ENCODE results near the gene BRCA1. TPM values are rescaled to one million over a fixed set of nuclear protein-coding genes. Genes with fewer than 3 reads are reported as not detected.

The BRCA1 gene
- total RNA-seq, 4 donors from 2014 or later, result 4.5 to 7.6 (median 5.8) TPM

DNA sequence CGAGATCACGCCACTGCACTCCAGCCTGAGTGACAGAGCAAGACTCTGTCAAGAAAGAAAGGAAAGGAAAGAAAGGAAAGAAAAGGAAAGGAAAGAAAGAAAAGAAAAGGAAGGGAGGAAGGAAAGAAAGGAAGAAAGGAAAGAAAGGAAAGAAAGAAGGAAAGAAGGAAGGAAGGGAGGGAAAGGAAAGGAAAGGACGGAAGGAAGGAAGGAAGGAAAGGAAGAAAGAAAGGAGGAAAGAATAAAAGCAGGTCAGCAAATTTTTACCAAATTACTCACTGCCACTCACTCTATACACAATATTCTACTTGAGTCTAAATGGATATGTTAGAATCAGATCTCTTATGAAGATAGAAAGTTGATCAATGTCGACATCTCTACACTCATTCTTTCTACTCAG, 50.3 kb downstream of the BRCA1 start:
- H3K4me3 ChIP-seq (ENCODE audit: low read depth, poor library complexity, severe bottlenecking), result no peak overlapping the region
- 93 to 97% methylated on average over 4 of the region's 4 CpGs for WGBS, 2 donors
- no peak for DNase-seq (ENCODE audit: low spot score in 2 of 2)
- no peak for TF ChIP-seq POLR2A (IDR thresholded peaks at IDR 0.05)
- TF ChIP-seq, protein P1, sequence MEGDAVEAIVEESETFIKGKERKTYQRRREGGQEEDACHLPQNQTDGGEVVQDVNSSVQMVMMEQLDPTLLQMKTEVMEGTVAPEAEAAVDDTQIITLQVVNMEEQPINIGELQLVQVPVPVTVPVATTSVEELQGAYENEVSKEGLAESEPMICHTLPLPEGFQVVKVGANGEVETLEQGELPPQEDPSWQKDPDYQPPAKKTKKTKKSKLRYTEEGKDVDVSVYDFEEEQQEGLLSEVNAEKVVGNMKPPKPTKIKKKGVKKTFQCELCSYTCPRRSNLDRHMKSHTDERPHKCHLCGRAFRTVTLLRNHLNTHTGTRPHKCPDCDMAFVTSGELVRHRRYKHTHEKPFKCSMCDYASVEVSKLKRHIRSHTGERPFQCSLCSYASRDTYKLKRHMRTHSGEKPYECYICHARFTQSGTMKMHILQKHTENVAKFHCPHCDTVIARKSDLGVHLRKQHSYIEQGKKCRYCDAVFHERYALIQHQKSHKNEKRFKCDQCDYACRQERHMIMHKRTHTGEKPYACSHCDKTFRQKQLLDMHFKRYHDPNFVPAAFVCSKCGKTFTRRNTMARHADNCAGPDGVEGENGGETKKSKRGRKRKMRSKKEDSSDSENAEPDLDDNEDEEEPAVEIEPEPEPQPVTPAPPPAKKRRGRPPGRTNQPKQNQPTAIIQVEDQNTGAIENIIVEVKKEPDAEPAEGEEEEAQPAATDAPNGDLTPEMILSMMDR (IDR thresholded peaks at IDR 0.05), result no peak
- intact Hi-C loops (cut with DNase I; ENCODE audit: low total_unique reads), result no loop called here

DNA sequence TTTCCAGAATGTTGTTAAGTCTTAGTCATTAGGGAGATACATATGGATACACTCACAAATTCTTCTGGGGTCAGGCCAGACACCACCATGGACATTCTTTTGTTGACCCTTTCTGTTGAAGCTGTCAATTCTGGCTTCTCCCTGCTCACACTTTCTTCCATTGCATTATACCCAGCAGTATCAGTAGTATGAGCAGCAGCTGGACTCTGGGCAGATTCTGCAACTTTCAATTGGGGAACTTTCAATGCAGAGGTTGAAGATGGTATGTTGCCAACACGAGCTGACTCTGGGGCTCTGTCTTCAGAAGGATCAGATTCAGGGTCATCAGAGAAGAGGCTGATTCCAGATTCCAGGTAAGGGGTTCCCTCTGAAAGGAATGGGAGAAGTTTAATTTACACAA, 54.3 kb downstream of the BRCA1 start:
- WGBS, 2 donors, result 80 to 90% methylated on average over 1 of the region's 1 CpG
- DNase-seq (ENCODE audit: low spot score in 2 of 2), result no peak
- intact Hi-C loops (cut with DNase I; ENCODE audit: low total_unique reads), result no loop called here
- no peak for TF ChIP-seq POLR2A (IDR thresholded peaks at IDR 0.05)
- TF ChIP-seq, protein P1 (IDR thresholded peaks at IDR 0.05), result no peak
- no peak overlapping the region for H3K4me3 ChIP-seq (ENCODE audit: low read depth, poor library complexity, severe bottlenecking)

DNA sequence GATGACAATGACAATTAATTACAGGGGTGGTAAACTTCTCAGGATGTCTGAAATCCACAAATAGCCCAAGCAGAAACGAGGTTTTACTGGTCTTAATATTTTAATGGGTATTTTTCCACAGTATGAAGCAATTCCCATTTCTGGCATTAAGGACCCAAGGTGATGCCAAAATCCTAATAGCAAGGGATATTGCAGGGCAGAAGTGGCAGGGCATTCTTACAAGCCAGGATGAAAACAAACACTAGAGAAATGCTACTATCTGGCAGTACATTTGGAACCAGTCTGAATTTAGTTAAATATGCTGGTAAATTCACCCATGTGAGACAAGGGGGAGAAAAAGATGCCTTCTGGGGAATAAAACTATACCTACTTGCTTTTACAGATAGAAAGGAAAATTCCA, 54.9 kb downstream of the BRCA1 start:
- intact Hi-C loops (cut with DNase I; ENCODE audit: low total_unique reads), result no loop called here
- no peak overlapping the region for H3K4me3 ChIP-seq (ENCODE audit: low read depth, poor library complexity, severe bottlenecking)
- no peak for DNase-seq (ENCODE audit: low spot score in 2 of 2)
- 42 to 68% methylated on average over 1 of the region's 1 CpG for WGBS, 2 donors
- no peak for TF ChIP-seq POLR2A (IDR thresholded peaks at IDR 0.05)
- TF ChIP-seq, protein P1 (IDR thresholded peaks at IDR 0.05), result no peak

DNA sequence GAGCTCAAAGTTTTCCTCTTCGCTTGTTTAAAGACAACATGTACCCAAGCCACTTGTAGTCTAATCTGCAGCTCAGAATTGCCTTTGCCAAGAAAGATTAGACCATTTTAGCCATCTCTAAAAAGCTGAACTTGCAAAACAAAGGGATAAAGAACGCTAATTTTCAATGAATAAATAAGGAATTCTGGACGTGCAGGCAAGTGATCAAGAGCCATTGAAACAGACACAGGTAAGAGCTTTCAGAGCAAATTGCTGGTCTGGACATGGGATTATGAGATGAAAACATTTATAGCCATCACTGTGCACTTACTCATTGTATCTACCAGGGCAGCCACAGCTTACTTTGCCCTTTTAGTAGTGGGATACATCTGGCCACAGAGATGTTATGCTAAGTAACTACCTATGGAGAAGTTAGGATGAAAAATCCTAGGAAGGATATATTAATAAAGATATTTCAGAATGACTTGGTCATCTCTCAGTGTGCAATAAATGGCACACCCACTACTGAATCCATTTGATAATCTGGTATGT, 55.7 kb downstream of the BRCA1 start:
- DNase-seq (ENCODE audit: low spot score in 2 of 2), result no peak
- WGBS, 2 donors, result 93 to 97% methylated on average over 3 of the region's 3 CpGs
- intact Hi-C loops (cut with DNase I; ENCODE audit: low total_unique reads), result no loop called here
- TF ChIP-seq POLR2A (IDR thresholded peaks at IDR 0.05), result no peak
- TF ChIP-seq, protein P1 (IDR thresholded peaks at IDR 0.05), result no peak
- no peak overlapping the region for H3K4me3 ChIP-seq (ENCODE audit: low read depth, poor library complexity, severe bottlenecking)

DNA sequence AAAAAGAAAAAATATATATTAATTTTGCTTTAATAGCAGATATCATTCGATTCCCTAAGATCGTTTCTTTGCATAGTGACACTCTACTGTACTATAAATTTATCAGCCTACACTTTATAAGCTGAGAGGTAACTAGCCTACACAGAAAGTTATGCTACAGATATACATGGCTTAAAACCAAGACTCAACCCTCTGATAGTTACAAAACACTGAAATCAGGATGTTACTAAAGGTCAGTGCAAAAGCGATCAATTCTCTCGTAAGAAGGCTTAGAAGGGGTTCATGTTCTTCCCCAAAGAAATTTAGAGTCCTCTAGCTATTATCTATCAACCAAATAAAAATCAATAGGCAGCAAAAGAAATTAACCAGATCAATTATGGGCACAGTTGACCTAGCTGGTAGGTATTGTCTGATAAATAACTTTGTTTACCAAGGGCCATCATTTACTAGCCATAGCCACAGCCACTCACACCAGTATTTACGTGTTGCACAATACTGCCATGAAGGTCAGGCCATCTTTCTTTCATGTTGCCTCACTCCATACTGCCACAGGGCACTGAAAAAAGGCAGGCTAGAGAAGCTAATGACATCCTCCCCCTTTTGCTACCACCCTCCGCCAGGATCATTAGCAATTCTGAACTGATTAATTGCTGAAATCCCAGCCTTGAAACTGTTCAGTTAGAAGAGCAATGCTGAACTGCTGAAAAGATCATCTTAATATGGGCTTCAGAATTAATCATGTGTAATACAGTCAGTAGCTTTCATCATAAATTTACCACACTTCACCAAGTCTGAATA, 56.4 kb downstream of the BRCA1 start:
- no peak overlapping the region for H3K4me3 ChIP-seq (ENCODE audit: low read depth, poor library complexity, severe bottlenecking)
- 95 to 96% methylated on average over 6 of the region's 6 CpGs for WGBS, 2 donors
- intact Hi-C loops (cut with DNase I; ENCODE audit: low total_unique reads), result no loop called here
- no peak for DNase-seq (ENCODE audit: low spot score in 2 of 2)
- TF ChIP-seq POLR2A (IDR thresholded peaks at IDR 0.05), result no peak
- TF ChIP-seq, protein P1 (IDR thresholded peaks at IDR 0.05), result no peak

Data from lower leg skin (tissue), 4 donors.